T47D (cell line): Measurements from ENCODE around the gene PRKX.
"Not testable (repeated sequence)": the region's sequence is repeated elsewhere in the genome, so short reads cannot be mapped to it uniquely, and the experiment has no call there.

ENCODE experiments used
- DNase-seq, 2 experiments: peaks; one replicate each; pipeline versions ENCODE4 v3.0.0 to v3.0.0-alpha.2; 2011 to 2012; ENCODE audit warnings: low read depth in 1 of 2, low spot score in 1 of 2
- JUND ChIP-seq: IDR thresholded peaks from 2 replicates; pipeline ENCODE4 v1.6.1; 2012; ENCODE audit warnings: low read depth
- in situ Hi-C: cut with HindIII; loops from 2 replicates; pipeline ENCODE4 v1.10.0; 2016; ENCODE audit warnings: low sequenced_read_pairs, low pct_unique_long_range_greater_than_20kb

The PRKX gene

GRCh38 chrX:3567686-3568085, 145.8 kb downstream of the PRKX start:
- DNase-seq: no peak
- in situ Hi-C loops: no loop called here
- no peak for TF ChIP-seq JUND

GRCh38 chrX:3563451-3563850, 150.0 kb downstream of the PRKX start:
- in situ Hi-C loops: no loop called here
- DNase-seq: no peak
- TF ChIP-seq JUND: no peak

- DNase-seq, in situ Hi-C loops: not testable (repeated sequence)
Observed at GRCh38 chrX:3560010-3560409, 153.4 kb downstream of the PRKX start.
